Measurements from ENCODE around the gene MAML3.

Gene MAML3

DNA sequence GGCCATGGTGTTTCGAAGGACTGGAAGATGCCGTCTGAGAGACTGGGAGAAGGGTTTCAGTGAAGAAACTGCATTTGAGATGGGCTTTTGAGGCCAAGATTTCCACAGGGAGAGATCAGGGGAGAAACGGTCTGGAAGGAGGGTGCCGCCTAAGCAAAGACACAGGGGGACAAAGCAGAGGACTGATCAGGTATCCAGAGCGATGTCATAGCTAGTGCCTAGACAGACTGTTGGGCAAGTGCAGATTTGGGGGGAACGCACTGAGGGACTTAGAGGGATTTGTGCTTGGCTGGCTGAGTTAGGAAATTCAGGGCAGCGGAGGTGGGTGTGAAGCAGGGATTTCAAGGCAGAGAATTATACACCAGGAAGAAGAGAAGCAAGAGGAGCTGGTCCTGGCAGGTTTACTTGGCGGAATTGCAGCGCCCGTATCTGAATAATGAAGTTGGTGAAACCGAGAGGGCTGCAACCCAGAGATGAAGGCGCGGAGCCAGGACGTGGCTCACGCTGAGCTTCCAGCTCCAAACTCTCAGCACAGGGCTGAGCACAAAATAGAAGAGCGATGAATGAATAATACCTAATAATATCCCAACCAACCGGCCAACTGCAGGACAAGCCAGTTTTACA lies 106.9 kb downstream of the MAML3 start:
- H3K4me3 ChIP-seq (ENCODE audit: low read depth, low read length), result no peak overlapping the region
- no peak for DNase-seq (ENCODE audit: low read depth)
- TF ChIP-seq, protein P1, sequence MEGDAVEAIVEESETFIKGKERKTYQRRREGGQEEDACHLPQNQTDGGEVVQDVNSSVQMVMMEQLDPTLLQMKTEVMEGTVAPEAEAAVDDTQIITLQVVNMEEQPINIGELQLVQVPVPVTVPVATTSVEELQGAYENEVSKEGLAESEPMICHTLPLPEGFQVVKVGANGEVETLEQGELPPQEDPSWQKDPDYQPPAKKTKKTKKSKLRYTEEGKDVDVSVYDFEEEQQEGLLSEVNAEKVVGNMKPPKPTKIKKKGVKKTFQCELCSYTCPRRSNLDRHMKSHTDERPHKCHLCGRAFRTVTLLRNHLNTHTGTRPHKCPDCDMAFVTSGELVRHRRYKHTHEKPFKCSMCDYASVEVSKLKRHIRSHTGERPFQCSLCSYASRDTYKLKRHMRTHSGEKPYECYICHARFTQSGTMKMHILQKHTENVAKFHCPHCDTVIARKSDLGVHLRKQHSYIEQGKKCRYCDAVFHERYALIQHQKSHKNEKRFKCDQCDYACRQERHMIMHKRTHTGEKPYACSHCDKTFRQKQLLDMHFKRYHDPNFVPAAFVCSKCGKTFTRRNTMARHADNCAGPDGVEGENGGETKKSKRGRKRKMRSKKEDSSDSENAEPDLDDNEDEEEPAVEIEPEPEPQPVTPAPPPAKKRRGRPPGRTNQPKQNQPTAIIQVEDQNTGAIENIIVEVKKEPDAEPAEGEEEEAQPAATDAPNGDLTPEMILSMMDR (IDR thresholded peaks at IDR 0.05; ENCODE audit: low read depth, low read length, missing control alignments), result no peak

DNA sequence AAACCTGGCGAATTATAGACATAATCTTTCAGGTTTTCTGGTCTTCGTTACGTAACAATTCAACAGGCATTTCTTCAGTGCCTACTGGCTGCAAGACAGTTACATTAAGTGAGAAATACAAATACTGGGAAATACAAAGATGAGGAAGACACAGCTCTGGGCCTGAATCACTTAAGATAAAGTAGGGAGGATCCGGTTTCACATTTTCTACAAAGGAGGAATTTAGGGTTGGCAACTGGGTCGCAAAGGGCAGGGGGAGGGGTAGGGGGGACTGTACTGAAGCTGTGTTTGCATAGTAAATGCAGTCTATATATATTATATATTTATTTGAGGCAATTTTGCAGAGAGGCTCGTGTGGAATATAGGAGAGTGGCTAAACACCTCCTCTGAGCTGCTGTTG lies 107.4 kb downstream of the MAML3 start:
- TF ChIP-seq, protein P1 (IDR thresholded peaks at IDR 0.05; ENCODE audit: low read depth, low read length, missing control alignments), result no peak
- no peak overlapping the region for H3K4me3 ChIP-seq (ENCODE audit: low read depth, low read length)
- no peak for DNase-seq (ENCODE audit: low read depth)

DNA sequence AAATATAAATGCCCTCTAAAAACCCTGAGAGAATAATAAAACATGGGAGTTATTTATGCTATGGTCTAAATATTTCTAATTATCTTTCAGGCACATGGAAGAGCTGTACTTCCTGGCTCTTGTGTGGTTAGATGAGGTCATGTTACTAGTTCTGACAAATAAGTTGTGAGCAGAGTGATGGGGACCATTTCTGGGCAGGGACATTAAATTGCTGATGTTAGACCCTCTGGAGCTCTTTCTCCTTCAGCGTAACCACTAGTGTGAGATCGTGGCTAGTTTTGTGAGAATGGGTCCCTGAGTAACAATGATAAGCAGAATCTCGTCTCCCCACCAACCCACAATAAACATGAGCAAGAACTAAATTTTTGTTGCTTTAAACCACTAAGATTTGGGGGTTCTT lies 108.0 kb downstream of the MAML3 start:
- TF ChIP-seq, protein P1 (IDR thresholded peaks at IDR 0.05; ENCODE audit: low read depth, low read length, missing control alignments), result no peak
- H3K4me3 ChIP-seq (ENCODE audit: low read depth, low read length), result no peak overlapping the region
- no peak for DNase-seq (ENCODE audit: low read depth)

DNA sequence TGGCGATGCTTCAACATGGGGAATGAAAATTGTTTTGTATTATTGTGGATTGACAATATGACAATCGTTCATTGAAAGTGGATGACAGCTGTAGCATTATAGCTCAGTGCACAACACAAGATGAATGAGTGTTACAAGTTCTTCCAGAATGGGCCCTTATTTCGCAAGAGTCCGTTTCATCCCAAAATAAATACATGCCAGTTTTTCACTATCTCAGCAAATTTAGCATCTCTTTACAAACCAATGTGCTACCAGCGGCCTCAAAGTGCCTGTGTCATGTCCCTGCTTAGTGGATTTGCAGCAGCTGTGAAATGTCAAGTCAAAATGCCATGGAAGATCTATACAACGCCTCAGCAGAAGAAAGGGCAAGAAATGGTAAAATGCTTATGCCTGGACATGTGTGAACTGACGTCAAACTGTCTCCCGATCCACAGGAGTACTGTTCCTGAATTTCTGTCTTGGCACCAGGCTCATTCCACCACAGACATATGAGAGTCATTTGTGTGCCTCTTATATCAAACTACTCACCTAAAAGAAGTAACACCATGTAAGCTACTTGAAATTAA lies 109.6 kb downstream of the MAML3 start:
- no peak for DNase-seq (ENCODE audit: low read depth)
- TF ChIP-seq, protein P1 (IDR thresholded peaks at IDR 0.05; ENCODE audit: low read depth, low read length, missing control alignments), result no peak
- H3K4me3 ChIP-seq (ENCODE audit: low read depth, low read length), result no peak overlapping the region

DNA sequence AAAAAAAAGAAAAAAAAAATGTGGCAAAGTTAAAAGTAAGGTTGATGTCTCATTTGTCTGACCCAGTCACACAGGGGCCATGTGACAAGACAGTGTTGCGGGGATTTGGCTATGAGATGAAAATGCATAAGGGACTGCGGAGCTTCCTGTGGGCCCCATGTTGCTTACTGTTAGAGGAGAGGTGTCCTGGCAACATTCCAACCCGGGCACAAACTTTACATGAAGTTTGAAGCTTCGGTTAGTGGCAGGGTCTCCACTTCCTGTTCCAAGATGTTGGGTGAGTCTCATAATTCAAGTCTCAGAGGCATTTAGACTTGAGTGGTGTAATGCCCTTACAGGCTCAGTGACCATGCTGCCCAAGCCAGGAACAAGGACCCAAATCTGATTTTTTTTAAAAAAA lies 111.3 kb downstream of the MAML3 start:
- no peak overlapping the region for H3K4me3 ChIP-seq (ENCODE audit: low read depth, low read length)
- DNase-seq (ENCODE audit: low read depth), result no peak
- TF ChIP-seq, protein P1 (IDR thresholded peaks at IDR 0.05; ENCODE audit: low read depth, low read length, missing control alignments), result no peak

DNA sequence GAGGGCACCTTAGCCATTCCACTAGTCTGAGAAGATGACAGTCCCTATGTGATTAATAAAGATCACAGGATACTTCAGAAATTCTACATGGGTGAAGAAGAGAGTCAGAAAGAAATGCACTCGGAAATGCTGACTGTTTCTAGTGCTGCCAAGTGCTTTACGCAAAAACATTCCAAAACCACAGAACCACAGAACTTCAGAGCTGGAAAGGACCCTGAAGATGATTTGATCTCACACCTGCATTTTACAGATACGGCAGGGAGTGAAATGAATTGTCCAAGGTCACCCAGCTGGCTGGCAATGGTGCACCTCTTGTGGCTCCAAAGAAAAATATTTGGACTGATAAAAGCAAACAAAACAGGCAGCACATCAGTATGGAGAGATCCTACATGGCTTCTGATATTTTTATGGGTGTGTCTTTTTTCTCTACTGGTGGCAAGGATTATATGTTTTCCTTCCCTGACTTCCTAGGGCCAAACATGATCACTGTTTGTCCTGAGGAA lies 115.9 kb downstream of the MAML3 start:
- TF ChIP-seq, protein P1 (IDR thresholded peaks at IDR 0.05; ENCODE audit: low read depth, low read length, missing control alignments), result no peak
- no peak for DNase-seq (ENCODE audit: low read depth)

More for the DNA sequence above, 115.9 kb downstream of the MAML3 start:
- no peak overlapping the region for H3K4me3 ChIP-seq (ENCODE audit: low read depth, low read length)
